ENCODE data around the gene PTGES2. TPM values are rescaled to one million over a fixed set of nuclear protein-coding genes. Genes with fewer than 3 reads are reported as not detected.

The PTGES2 gene
- total RNA-seq, 4 donors from 2014 or later: 54.2 to 118 (median 83.0) TPM

GRCh38 chr9:128121924-128122808 is 5.4 kb downstream of the PTGES2 start:
- intact Hi-C loops (cut with DNase I): no loop called here

GRCh38 chr9:128121466-128121810 is 6.1 kb downstream of the PTGES2 start:
- no peaks in the 10 kb centered on the region for H3K27me3 ChIP-seq
- no peak overlapping the region for H3K27ac ChIP-seq
- peaks cover 17 to 35% (median 17%) of the 10 kb centered on the region in 3 donors for H3K4me1 ChIP-seq
- H3K9me3 ChIP-seq: no peaks in the 10 kb centered on the region
- WGBS, 2 donors: 100% methylated on average over 1 of the region's 5 CpGs; no CpG with 5 or more reads in 1 of the 2 donors
- TF ChIP-seq CTCF (IDR thresholded peaks at IDR 0.05): no peak
- TF ChIP-seq POLR2A (IDR thresholded peaks at IDR 0.05): no peak
- peaks cover 9 to 52% (median 32%) of the 10 kb centered on the region in 3 donors for H3K36me3 ChIP-seq
- intact Hi-C loops (cut with DNase I): no loop called here
- H3K4me3 ChIP-seq: no peak overlapping the region
- no peak for DNase-seq

More at GRCh38 chr9:128121924-128122808, 5.4 kb downstream of the PTGES2 start:
- no peaks in the 10 kb centered on the region for H3K27me3 ChIP-seq
- DNase-seq: no peak
- WGBS, 2 donors: 82 to 90% methylated on average over 7 to 17 of the region's 27 CpGs
- TF ChIP-seq CTCF (IDR thresholded peaks at IDR 0.05) (no peak), POLR2A (IDR thresholded peaks at IDR 0.05) (no peak)
- no peaks in the 10 kb centered on the region for H3K9me3 ChIP-seq
- no peak overlapping the region for H3K27ac ChIP-seq
- peaks cover 20 to 42% (median 21%) of the 10 kb centered on the region in 3 donors for H3K4me1 ChIP-seq
- no peak overlapping the region for H3K4me3 ChIP-seq
- peaks cover 9 to 52% (median 32%) of the 10 kb centered on the region in 3 donors for H3K36me3 ChIP-seq

- H3K9me3 ChIP-seq: no peaks in the 10 kb centered on the region
- no peak overlapping the region for H3K27ac ChIP-seq
- no peak for DNase-seq
- intact Hi-C loops (cut with DNase I): no loop called here
- H3K4me1 ChIP-seq: peaks cover 11 to 30% (median 11%) of the 10 kb centered on the region in 3 donors
- no peaks in the 10 kb centered on the region for H3K27me3 ChIP-seq
- 70 to 81% methylated on average over 5 to 8 of the region's 29 CpGs for WGBS, 2 donors
- no peak overlapping the region for H3K4me3 ChIP-seq
- TF ChIP-seq CTCF (IDR thresholded peaks at IDR 0.05) (no peak), POLR2A (IDR thresholded peaks at IDR 0.05) (no peak)
- H3K36me3 ChIP-seq: peaks cover 9 to 54% (median 32%) of the 10 kb centered on the region in 3 donors
These were observed 6.6 kb downstream of the PTGES2 start for GRCh38 chr9:128120741-128121465.

GRCh38 chr9:128120061-128120740 is 7.3 kb downstream of the PTGES2 start:
- Histone ChIP-seq H3K27ac (no peak overlapping the region), H3K36me3 (peaks cover 9 to 61% (median 32%) of the 10 kb centered on the region in 3 donors), H3K27me3 (no peaks in the 10 kb centered on the region), H3K4me1 (peaks cover 4 to 23% (median 5%) of the 10 kb centered on the region in 3 donors), H3K4me3 (no peak overlapping the region), H3K9me3 (no peaks in the 10 kb centered on the region)
- no peak for DNase-seq
- intact Hi-C loops (cut with DNase I): no loop called here
- TF ChIP-seq POLR2A (IDR thresholded peaks at IDR 0.05) (no peak), CTCF (IDR thresholded peaks at IDR 0.05) (no peak)
- 65 to 72% methylated on average over 3 to 4 of the region's 20 CpGs for WGBS, 2 donors
